Retinal pigment epithelial cell (primary cell): ENCODE results near the gene NCKAP5.
"Not testable (repeated sequence)": the region's sequence is repeated elsewhere in the genome, so short reads cannot be mapped to it uniquely, and the experiment has no call there.

ENCODE experiments used
- DNase-seq: peaks from one replicate; pipeline ENCODE4 v3.0.0-alpha.2; 2010; ENCODE audit warnings: low read depth
- H3K4me3 ChIP-seq: 2 replicates; pipeline ENCODE4 v1.5.1; 2011; ENCODE audit warnings: mild to moderate bottlenecking, low read length, control low read depth, moderate library complexity
- CTCF ChIP-seq: conservative IDR thresholded peaks from 2 replicates; pipeline ENCODE4 v1.5.1; 2011; ENCODE audit warnings: low read depth, low read length, control low read depth, inconsistent platforms

The NCKAP5 gene

GRCh38 chr2:132719480-132719879 is 848.8 kb downstream of the NCKAP5 start:
- H3K4me3 ChIP-seq = no peak overlapping the region
- no peak for DNase-seq
- TF ChIP-seq CTCF = no peak

- TF ChIP-seq CTCF = no peak
- DNase-seq = no peak
- no peak overlapping the region for H3K4me3 ChIP-seq
Measured at GRCh38 chr2:132716954-132717353, 851.3 kb downstream of the NCKAP5 start.

GRCh38 chr2:132715386-132716351 is 852.6 kb downstream of the NCKAP5 start:
- no peak for TF ChIP-seq CTCF
- no peak for DNase-seq
- no peak overlapping the region for H3K4me3 ChIP-seq

- TF ChIP-seq CTCF = no peak
- no peak for DNase-seq
- H3K4me3 ChIP-seq = no peak overlapping the region
Measured at GRCh38 chr2:132703396-132703795, 864.9 kb downstream of the NCKAP5 start.

GRCh38 chr2:132701810-132702209 is 866.5 kb downstream of the NCKAP5 start:
- DNase-seq = no peak
- TF ChIP-seq CTCF = no peak
- no peak overlapping the region for H3K4me3 ChIP-seq

- not testable (repeated sequence) for DNase-seq, H3K4me3 ChIP-seq
Measured at GRCh38 chr2:132699802-132700201, 868.5 kb downstream of the NCKAP5 start.

- H3K4me3 ChIP-seq, DNase-seq: not testable (repeated sequence)
Measured at GRCh38 chr2:132698347-132698746, 869.9 kb downstream of the NCKAP5 start.

- no peak overlapping the region for H3K4me3 ChIP-seq
- DNase-seq = no peak
- no peak for TF ChIP-seq CTCF
Measured at GRCh38 chr2:132697556-132698205, 870.6 kb downstream of the NCKAP5 start.
